ENCODE measurements around the gene CELA3A. TPM values are rescaled to one million over a fixed set of nuclear protein-coding genes. Genes with fewer than 3 reads are reported as not detected.
"Not testable (repeated sequence)": the region's sequence is repeated elsewhere in the genome, so short reads cannot be mapped to it uniquely, and the experiment has no call there.

The CELA3A gene
- total RNA-seq, 2 donors from 2014 or later, result 0.56 to 25.0 TPM

DNA sequence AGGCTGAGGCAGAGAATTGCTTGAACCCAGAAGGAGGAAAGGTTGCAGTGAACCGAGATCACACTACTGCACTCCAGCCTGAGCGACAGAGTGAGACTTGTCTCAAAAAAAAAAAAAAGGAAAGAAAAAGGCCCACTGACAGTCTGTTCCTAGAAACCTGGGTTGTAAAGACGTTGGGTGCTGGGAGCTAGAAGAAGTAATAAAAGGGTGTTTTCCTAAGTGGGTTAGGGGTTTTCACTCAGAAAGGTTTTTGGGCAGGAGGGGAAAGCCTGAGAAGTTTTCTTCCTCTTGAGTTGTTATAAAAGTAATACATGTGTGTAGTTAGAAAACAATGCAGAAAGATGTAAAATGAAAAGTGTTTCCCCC is 25.4 kb downstream of the CELA3A start:
- no peak overlapping the region for H3K9ac ChIP-seq (ENCODE audit: low read depth in 2 of 2, low read length in 2 of 2)
- no peaks in the 10 kb centered on the region for H3K36me3 ChIP-seq
- no peak for DNase-seq
- no peaks in the 10 kb centered on the region for H3K27me3 ChIP-seq
- peaks cover 9% of the 10 kb centered on the region for H3K4me1 ChIP-seq
- no peak for TF ChIP-seq CTCF (IDR thresholded peaks at IDR 0.05)
- H3K27ac ChIP-seq, result no peak overlapping the region
- intact Hi-C loops (cut with DNase I), result no loop called here
- H3K4me3 ChIP-seq, result no peak overlapping the region
- H3K9me3 ChIP-seq, result no peaks in the 10 kb centered on the region

DNA sequence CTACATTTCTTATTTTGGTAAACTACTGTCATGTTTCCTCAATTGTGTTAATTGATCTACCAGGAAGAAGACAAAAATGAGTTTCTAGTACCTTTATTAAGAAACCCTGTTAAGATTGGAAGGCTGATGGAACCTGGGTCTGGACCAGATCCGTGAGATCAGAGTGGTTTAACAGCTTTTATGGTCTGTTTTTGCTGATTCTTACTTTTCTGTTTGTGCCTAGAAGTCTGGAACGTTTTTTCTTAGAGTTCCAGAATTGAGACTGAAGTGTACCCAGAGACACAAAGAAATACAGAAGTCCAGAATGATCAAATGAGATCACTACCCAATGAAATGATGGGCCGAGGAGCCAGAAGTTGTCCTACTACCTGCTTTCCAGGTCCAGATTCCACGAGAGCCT is 28.6 kb downstream of the CELA3A start:
- Histone ChIP-seq H3K9me3 (no peaks in the 10 kb centered on the region), H3K27ac (no peak overlapping the region), H3K36me3 (no peaks in the 10 kb centered on the region), H3K4me1 (no peaks in the 10 kb centered on the region), H3K9ac (ENCODE audit: low read depth in 2 of 2, low read length in 2 of 2) (no peak overlapping the region), H3K4me3 (no peak overlapping the region), H3K27me3 (no peaks in the 10 kb centered on the region)
- intact Hi-C loops (cut with DNase I), result no loop called here
- DNase-seq, result no peak
- no peak for TF ChIP-seq CTCF (IDR thresholded peaks at IDR 0.05)

- H3K4me1 ChIP-seq, result no peaks in the 10 kb centered on the region
- no peaks in the 10 kb centered on the region for H3K27me3 ChIP-seq
- no peak overlapping the region for H3K27ac ChIP-seq
- no peaks in the 10 kb centered on the region for H3K36me3 ChIP-seq
- intact Hi-C loops (cut with DNase I), result no loop called here
- TF ChIP-seq CTCF (IDR thresholded peaks at IDR 0.05), result no peak
- H3K4me3 ChIP-seq, result no peak overlapping the region
- H3K9me3 ChIP-seq, result no peaks in the 10 kb centered on the region
- DNase-seq, result no peak
- no peak overlapping the region for H3K9ac ChIP-seq (ENCODE audit: low read depth in 2 of 2, low read length in 2 of 2)
These were observed 29.0 kb downstream of the CELA3A start for GRCh38 chr1:22030473-22030872.

GRCh38 chr1:22031214-22031962 is 29.9 kb downstream of the CELA3A start:
- intact Hi-C loops (cut with DNase I), result no loop called here
- Histone ChIP-seq H3K9ac (ENCODE audit: low read depth in 2 of 2, low read length in 2 of 2) (peak overlapping the region in 1 of 2 donors; percentile 71), H3K36me3 (no peaks in the 10 kb centered on the region), H3K4me1 (no peaks in the 10 kb centered on the region), H3K4me3 (no peak overlapping the region), H3K27ac (peak overlapping the region; percentile 74), H3K9me3 (no peaks in the 10 kb centered on the region), H3K27me3 (no peaks in the 10 kb centered on the region)
- no peak for DNase-seq
- TF ChIP-seq CTCF (IDR thresholded peaks at IDR 0.05), result no peak

DNA sequence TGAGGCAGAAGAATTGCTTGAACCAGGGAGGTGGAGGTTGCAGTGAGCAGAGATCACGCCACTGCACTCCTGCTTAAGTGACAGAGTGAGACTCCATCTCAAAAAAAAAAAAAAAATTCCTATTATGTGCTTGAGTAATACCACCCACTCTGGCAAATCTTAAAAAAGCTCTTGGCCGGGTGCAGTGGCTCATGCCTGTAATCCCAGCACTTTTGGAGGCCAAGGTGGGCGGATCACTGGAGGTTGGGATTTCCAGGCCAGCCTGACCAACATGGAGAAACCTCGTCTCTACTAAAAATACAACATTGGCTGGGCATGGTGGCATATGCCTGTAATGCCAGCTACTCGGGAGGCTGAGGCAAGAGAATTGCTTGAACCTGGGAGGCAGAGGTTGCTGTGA is 33.4 kb downstream of the CELA3A start:
- intact Hi-C loops (cut with DNase I); H3K9ac ChIP-seq (ENCODE audit: low read depth in 2 of 2, low read length in 2 of 2); H3K27ac ChIP-seq; DNase-seq; H3K4me3 ChIP-seq; H3K27me3 ChIP-seq; H3K4me1 ChIP-seq; H3K36me3 ChIP-seq; H3K9me3 ChIP-seq: not testable (repeated sequence)

GRCh38 chr1:22037520-22037919 is 36.1 kb downstream of the CELA3A start:
- intact Hi-C loops (cut with DNase I), result no loop called here
- H3K36me3 ChIP-seq, result no peaks in the 10 kb centered on the region
- TF ChIP-seq CTCF (IDR thresholded peaks at IDR 0.05), result no peak
- H3K9ac ChIP-seq (ENCODE audit: low read depth in 2 of 2, low read length in 2 of 2), result no peak overlapping the region
- no peaks in the 10 kb centered on the region for H3K27me3 ChIP-seq
- no peak overlapping the region for H3K27ac ChIP-seq
- H3K9me3 ChIP-seq, result no peaks in the 10 kb centered on the region
- H3K4me1 ChIP-seq, result peaks cover 2% of the 10 kb centered on the region
- no peak for DNase-seq
- no peak overlapping the region for H3K4me3 ChIP-seq
